ENCODE measurements around the gene NXPH3.

DNA sequence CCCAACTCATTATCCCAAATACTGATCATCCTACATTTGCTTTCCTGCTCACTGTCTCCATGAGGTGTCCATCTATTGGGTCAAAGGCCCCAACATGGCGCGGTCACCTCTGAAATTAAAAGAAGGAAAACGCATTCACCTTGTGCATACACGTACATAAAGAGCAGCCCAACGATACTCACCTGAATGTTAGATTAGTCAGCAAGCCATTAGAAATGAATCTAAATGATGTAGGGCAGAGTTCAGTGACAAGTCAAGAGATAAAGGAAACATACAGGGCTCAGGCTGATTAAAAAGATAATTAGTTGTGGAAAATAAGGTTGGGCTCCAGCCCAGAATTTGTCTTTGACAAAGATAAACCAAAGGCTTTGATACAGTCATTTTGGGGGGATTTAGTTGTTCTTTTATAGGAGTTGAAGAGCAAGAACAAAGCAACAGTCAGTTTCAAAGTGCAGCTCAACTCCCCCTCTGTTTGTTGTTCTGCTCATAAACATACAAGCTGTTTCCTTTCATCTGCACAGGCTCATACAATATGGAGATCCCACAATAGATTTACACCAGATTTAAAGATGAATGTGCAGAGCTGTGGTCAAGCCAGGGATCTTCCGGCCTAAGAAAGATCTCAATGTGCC lies 21.1 kb downstream of the NXPH3 start:
- TF ChIP-seq, protein P1, sequence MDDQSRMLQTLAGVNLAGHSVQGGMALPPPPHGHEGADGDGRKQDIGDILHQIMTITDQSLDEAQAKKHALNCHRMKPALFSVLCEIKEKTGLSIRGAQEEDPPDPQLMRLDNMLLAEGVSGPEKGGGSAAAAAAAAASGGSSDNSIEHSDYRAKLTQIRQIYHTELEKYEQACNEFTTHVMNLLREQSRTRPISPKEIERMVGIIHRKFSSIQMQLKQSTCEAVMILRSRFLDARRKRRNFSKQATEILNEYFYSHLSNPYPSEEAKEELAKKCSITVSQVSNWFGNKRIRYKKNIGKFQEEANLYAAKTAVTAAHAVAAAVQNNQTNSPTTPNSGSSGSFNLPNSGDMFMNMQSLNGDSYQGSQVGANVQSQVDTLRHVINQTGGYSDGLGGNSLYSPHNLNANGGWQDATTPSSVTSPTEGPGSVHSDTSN (CRISPR knock-in tag; IDR thresholded peaks at IDR 0.05) = no peak
- TF ChIP-seq, protein P2, sequence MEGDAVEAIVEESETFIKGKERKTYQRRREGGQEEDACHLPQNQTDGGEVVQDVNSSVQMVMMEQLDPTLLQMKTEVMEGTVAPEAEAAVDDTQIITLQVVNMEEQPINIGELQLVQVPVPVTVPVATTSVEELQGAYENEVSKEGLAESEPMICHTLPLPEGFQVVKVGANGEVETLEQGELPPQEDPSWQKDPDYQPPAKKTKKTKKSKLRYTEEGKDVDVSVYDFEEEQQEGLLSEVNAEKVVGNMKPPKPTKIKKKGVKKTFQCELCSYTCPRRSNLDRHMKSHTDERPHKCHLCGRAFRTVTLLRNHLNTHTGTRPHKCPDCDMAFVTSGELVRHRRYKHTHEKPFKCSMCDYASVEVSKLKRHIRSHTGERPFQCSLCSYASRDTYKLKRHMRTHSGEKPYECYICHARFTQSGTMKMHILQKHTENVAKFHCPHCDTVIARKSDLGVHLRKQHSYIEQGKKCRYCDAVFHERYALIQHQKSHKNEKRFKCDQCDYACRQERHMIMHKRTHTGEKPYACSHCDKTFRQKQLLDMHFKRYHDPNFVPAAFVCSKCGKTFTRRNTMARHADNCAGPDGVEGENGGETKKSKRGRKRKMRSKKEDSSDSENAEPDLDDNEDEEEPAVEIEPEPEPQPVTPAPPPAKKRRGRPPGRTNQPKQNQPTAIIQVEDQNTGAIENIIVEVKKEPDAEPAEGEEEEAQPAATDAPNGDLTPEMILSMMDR (tag by site-specific recombination; IDR thresholded peaks at IDR 0.05) = no peak
- TF ChIP-seq ZNF629 (tag by site-specific recombination; IDR thresholded peaks at IDR 0.05) (no peak), ZNF785 (tag by site-specific recombination; IDR thresholded peaks at IDR 0.05) (no peak), ZNF2 (tag by site-specific recombination; IDR thresholded peaks at IDR 0.05) (no peak), MYNN (tag by site-specific recombination; IDR thresholded peaks at IDR 0.05; ENCODE audit: borderline replicate concordance) (no peak), SETDB1 (IDR thresholded peaks at IDR 0.05; ENCODE audit: insufficient read length, low read length) (no peak), IKZF3 (tag by site-specific recombination; IDR thresholded peaks at IDR 0.05) (no peak), ZNF510 (tag by site-specific recombination; IDR thresholded peaks at IDR 0.05; ENCODE audit: insufficient replicate concordance) (no peak)
- TF ChIP-seq, protein P3, sequence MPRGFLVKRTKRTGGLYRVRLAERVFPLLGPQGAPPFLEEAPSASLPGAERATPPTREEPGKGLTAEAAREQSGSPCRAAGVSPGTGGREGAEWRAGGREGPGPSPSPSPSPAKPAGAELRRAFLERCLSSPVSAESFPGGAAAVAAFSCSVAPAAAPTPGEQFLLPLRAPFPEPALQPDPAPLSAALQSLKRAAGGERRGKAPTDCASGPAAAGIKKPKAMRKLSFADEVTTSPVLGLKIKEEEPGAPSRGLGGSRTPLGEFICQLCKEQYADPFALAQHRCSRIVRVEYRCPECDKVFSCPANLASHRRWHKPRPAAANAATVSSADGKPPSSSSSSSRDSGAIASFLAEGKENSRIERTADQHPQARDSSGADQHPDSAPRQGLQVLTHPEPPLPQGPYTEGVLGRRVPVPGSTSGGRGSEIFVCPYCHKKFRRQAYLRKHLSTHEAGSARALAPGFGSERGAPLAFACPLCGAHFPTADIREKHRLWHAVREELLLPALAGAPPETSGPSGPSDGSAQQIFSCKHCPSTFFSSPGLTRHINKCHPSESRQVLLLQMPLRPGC (tag by site-specific recombination; IDR thresholded peaks at IDR 0.05) = no peak
- TF ChIP-seq, protein P4, sequence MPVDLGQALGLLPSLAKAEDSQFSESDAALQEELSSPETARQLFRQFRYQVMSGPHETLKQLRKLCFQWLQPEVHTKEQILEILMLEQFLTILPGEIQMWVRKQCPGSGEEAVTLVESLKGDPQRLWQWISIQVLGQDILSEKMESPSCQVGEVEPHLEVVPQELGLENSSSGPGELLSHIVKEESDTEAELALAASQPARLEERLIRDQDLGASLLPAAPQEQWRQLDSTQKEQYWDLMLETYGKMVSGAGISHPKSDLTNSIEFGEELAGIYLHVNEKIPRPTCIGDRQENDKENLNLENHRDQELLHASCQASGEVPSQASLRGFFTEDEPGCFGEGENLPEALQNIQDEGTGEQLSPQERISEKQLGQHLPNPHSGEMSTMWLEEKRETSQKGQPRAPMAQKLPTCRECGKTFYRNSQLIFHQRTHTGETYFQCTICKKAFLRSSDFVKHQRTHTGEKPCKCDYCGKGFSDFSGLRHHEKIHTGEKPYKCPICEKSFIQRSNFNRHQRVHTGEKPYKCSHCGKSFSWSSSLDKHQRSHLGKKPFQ (tag by site-specific recombination; IDR thresholded peaks at IDR 0.05) = no peak
- TF ChIP-seq, protein P5, sequence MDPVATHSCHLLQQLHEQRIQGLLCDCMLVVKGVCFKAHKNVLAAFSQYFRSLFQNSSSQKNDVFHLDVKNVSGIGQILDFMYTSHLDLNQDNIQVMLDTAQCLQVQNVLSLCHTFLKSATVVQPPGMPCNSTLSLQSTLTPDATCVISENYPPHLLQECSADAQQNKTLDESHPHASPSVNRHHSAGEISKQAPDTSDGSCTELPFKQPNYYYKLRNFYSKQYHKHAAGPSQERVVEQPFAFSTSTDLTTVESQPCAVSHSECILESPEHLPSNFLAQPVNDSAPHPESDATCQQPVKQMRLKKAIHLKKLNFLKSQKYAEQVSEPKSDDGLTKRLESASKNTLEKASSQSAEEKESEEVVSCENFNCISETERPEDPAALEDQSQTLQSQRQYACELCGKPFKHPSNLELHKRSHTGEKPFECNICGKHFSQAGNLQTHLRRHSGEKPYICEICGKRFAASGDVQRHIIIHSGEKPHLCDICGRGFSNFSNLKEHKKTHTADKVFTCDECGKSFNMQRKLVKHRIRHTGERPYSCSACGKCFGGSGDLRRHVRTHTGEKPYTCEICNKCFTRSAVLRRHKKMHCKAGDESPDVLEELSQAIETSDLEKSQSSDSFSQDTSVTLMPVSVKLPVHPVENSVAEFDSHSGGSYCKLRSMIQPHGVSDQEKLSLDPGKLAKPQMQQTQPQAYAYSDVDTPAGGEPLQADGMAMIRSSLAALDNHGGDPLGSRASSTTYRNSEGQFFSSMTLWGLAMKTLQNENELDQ (tag by site-specific recombination; IDR thresholded peaks at IDR 0.05; ENCODE audit: low read depth) = no peak
